IPS DF 4.7 (cell line): ENCODE measurements around the gene VAV3.

ENCODE experiments used
- DNase-seq: peaks from one replicate; pipeline ENCODE4 v3.0.0-alpha.2; 2013; ENCODE audit warnings: low spot score; ENCODE audit errors: extremely low read depth

The VAV3 gene

DNA sequence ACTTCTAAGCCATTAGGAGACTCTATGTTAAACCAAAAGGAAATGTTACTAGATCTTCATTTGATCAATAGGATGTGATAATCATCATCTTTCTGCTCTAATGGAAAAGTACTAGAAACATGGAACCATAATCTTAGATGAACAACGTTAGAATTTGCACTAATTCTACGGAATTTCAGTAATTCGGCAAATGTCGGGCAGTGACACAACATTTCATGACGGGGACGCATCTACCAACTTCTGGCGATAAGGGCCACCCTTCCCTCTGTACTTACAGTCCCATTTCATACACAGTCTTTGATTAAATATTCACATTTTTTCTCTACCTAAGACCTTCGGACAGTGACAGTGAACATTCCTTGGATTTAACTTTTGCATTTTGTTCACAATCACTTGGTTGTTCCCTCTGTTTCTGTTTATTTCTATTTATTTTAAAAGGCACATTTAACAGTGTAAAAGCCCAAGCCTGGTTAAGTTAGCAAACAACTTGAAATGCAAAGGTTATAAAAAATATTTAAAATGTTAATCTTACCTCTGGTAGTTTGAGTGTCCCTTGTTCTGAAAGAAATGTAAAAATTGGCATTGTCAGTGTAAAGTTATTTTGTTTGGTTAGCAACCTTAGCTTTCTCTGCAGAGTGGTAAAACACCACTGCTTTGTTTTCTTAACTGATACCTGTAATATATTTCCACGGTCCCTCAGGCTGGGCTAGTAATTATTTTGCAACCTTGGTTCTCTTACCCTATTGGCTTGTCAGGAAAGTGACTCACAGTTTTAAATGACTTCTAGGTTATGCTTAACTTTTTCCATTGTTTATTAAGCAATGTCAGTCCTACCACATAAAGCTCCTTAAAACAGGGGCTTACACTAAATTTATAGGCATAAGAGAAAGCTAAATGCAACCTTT, 276.9 kb downstream of the VAV3 start:
- no peak for DNase-seq

DNA sequence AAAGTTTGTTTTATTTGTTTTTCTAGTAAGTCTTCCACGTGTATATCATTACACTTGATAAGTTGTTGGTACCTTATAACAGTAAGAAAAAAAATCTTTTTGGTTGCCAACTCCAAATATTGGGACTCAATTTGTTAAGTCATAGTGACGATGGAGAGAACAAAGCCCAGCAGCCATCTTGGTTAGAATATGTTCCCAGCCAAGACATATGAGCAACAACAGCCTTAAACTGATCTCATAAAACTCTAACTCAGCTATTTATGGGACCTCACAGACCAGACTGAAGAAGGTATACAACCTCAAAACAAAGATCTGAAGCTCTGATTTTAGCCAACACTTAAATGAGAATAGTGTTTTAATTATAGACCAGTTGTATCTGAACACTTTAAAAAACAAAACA, 281.3 kb downstream of the VAV3 start:
- no peak for DNase-seq

DNA sequence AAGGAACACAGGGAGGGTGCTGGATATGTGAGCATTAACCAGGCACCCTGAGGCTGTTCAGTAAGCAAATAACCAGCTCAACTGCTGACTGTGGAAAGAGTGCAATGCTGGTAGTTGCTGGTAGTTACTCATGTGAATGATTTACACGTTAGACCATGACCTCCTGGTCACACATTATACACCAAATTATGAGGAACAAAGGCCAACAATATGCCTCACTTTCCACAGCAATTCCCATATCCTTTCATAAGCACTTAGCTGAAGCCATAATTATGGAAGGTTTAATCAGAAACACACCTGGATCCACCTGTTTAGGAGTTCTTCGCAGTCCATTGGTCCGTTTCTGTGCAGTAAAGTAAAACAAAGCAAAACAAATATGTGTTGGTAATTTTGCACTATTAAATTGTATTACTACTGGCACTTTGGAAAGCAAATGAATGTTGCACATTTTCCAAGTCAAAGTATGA, 281.8 kb downstream of the VAV3 start:
- DNase-seq = no peak

DNA sequence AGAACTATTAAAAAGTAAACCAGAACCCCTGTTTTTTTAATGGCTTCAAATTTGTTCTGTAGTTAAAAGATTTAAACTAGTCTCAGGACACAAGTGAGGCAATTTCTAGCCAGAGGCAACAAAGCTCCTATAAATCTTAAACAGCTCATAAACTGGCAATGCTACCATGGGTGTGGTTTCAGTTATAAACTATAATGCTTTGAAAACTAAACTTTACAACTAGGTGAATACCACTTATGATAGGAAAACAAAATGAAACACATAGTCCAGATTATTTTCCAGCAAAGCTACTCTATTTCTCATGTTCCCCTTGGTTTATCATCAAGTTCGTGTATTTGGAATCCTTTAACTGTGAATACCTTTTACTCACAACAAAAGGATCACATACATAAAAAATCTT, 282.5 kb downstream of the VAV3 start:
- no peak for DNase-seq

DNA sequence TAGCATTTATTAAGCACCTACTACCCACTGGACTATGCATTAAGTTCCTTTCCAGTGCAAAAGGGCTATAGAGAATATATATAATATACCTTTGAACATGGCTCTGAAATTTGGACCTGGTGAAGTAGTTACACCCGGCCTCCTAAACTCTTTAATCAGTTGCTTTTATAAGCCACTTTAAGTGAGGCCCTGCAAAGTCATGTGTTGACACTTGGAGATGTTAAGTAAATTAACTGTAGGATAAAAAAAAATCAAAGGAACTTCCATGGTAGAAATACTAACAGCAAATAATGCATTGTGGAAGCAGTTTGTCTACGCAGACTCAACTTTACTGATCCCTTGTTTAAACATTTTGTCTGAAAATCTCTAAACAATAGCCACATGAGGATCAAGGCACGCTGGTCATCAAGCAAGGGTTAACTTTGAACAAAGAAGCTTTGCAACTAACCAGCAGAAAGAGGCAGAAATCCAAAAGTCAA, 283.9 kb downstream of the VAV3 start:
- DNase-seq = no peak

DNA sequence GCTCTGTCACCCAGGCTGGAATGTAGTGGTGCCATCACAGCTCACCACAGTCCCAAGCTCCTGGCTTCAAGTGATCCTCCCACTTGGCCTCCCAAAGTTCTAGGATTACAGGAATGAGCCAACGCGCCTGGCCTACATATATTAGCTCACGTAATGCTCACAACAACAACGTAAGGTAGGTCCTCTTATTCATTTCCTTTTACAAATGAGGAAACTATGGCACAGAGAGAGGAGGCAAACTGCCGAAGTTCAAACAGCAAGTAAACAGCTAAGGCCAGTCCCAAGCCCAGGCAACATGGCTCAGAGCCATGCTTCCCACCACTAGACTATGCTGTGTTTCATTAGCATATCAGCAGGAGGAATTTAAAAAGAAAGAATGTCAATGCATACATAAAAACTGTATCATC, 284.4 kb downstream of the VAV3 start:
- no peak for DNase-seq

DNA sequence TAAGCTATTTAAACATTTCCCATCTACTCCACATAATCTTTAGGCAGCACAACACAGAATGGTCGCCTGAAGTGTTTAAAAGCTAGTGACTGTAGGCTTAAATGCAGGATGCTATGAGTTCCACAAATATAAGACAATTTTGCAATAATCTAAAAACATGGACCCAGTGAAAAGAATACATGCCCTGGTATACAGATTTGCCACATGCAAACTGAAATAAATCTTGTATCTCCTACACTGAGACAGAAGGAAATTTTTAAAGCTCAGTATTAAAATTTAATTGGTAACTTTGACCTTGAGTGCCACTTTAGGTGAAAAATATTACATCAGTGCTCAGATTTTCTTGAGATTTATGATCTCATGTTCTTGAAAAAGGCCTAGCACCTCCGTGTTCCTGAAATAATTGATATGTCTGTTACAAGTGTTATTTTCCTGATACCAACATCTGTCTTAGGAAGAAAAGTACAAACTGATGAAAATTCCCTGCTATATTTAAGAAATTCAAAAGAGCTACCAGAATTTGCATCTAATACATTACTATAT, 285.5 kb downstream of the VAV3 start:
- DNase-seq = no peak

DNA sequence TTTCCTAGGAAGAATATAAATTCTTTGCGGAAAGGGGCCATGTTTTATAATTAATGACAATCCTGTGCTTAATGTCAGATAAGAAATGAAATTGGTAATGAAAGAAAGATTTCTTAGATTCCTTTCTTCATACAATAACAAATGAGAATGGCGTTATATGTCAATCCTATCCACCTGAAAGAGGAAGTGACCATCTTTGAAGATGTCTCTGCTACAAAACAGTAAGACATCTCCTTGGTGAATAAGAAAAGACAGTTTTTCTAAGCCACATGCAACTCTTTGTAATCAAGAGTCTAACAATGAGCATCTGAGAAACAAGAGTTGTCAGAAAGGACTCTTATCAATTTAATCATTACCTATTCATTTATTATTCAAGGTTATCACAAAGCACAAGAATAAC, 286.0 kb downstream of the VAV3 start:
- DNase-seq = no peak

DNA sequence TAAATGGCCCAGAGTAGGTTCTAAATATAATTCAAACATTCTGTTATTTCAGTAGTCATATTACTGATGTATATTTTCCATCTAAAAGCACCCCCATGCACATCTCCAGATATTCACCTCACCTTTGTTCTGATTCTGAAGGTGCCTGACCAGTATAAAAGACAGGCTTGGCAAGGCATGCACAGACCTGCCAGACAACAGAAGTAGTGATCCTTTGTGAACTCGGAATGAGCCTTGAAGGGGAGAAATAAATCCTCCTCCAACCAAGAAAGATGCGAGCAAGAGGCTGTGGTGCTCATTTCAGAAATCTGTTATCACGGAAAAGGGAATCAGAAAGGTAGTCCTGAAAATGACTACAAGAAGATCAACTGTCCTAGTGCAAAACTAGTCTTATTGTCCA, 287.3 kb downstream of the VAV3 start:
- DNase-seq = no peak

DNA sequence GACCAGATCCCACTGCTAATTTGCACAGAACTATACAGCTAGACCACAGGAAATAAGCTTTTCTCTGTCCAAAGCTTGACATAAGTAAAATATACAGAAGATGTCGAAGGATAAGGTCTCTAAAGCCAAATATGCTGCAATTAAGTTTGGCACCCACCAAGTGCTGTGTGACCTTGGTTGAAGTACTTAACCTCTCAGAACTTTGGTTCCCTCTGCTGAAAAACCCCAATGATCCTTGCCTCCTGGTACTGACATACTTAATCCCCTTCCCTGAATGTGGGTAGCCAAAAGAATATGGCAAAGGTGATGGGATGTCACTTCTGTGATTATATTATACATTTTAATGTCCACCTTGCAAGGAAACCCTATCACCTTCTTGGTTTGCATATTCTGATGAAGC, 290.5 kb downstream of the VAV3 start:
- no peak for DNase-seq

DNA sequence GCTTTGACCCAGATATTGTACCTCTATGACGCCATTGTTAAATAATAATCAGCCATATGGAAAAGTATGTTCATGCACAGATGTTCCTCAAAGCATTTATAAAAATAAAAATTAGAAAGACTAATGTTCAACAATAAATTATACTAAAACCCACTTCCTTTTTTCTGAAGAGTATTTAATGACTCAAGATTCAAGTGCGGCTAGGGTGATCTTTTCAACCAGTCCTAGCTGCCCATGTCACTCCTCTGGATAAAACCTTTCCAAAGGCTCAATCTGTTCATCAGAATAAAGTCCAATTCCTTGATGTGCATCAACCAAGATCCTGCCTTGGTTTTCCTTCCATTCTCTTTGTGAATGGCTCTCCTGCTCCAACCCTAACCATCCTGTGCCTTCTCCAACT, 292.0 kb downstream of the VAV3 start:
- no peak for DNase-seq

DNA sequence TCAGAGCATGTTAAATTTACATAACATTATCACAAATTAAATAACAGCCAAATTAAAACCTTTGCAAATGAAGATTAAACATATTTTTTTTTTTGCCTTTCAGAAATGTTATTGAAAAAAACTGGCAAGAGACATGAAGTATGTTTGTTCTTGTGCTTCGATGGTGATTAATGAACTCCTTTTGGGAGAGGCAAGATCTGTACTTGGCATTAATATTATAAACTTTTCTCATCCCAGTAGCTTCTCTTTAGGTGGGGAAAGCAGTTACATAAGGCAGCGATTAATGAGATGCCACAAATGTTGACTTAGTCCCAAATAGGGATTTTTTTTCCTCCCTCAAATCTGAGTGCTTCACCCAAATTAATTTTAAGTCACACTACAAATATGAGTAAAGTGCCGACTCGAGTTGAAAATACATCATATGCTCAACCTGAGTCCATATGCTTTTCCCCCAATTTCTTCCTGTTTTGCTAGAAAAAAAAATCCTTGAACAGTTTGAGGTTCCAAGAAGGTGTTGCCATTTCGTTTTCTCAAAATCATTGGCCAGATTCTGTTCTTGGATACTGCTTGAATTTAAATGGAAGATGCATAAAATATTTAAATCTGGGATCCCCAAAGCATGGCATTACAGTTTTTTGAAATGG, 294.5 kb downstream of the VAV3 start:
- DNase-seq = no peak

DNA sequence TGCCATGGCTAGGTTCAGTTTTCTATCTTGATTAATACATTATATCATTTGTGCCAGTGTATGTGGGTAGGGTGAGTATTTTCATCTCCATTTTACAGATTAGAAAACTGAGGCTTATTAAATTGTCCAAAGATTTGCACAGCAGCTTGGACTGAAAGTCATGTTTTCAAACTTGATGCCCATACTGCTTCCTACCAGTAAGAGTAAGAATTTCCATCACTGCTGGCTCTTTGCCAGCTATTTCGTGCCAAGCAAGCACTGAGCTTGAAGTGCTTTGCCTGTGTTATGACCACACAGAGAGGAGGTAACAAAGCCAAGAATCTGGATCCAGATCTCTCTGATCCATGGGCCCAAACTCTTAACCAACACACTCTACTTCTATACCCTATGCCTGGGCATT, 295.0 kb downstream of the VAV3 start:
- DNase-seq = no peak

DNA sequence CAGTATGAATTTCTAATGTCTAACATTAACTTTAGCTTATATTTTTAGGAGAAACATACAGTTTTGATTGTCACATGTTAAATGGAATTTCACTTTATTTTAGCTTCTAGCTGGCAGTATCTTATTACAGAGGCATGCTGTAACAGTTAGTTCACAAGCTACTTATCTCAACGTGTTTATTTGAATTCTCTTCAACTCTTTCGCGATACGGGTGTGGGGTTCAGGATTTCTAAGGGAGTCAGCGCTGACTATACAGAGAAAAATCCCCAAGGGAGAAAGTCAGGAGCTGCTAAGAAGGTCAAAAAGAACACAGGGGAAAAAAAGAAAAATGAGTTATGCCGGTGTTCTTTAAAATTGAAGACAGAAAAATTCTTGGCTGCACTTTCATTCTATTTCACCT, 296.2 kb downstream of the VAV3 start:
- DNase-seq = no peak

DNA sequence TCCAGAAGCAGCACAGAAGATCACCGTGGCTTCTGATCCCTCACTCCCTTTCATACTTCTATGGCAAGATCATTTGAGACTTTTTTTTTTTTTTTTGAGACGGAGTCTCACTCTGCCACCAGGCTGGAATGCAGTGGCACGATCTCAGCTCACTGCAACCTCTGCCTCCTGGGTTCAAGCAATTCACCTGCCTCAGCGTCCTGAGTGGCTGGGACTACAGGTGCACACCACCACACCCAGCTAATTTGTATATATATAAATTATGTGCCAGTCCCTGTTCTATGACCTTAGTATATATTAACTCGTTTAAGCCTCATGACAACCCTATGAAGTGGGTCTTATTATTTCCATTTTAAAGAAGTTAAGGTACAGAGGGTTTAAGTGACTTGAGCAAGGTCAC, 298.5 kb downstream of the VAV3 start:
- no peak for DNase-seq

DNA sequence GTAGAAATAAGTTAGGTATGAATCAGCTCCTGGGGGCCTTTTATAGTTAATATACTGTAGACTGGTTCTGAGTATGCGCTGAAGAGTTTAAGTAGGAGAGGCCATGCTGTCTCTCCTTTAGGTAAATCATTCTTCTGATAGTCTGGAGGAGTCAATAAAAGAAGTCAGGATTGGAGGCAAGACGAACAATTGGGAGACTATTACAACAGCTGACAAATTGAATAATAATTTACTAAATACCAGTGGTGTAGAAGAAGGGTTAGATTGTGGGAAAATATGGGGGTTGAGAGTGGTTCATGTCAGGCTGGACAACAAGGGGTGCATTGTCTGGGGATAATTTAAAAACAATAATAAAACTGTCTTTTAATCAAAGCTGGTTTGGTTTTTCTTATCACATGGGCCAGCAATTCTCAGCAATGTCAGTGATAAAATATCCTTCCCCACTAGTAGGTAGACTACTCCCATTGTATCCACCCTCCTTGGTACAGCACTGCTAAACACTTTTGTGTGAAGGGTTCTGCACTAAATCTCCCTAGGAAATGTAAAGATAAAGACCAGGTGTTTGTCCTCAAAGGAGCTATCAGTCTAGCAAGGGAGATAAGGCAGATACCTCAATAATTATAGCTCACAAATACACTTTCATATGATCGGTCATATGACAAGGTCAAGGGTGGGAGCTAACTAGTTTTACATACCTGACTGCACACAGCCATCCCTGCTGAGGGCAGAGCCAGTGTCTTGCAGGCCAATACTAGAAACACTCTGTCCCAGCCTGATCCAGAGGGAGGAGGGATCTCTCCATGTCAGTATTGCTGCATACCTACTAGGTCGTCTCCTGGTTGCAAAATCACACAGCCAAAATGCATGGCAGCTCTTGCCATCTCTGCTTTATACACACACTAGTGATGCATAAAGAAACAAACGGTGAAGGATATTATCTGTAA, 299.7 kb downstream of the VAV3 start:
- no peak for DNase-seq

DNA sequence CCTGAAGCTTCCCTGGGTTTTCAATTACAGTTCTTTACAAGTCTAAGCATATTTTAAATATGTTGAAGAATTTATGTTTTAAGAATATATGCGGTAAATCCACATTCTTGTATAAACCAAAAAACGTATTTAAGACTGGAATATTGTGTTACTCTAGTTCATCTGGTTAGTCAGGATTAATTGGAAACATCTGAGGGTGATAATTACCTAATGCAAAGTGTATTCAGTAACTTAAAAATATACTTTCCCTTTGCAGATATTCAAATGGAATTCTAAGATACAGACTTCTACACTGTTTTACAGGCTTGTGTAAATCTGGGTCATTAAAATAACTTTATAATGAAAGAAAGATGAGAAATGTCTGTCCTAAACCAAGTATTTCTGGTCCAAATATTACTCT, 302.0 kb downstream of the VAV3 start:
- no peak for DNase-seq

DNA sequence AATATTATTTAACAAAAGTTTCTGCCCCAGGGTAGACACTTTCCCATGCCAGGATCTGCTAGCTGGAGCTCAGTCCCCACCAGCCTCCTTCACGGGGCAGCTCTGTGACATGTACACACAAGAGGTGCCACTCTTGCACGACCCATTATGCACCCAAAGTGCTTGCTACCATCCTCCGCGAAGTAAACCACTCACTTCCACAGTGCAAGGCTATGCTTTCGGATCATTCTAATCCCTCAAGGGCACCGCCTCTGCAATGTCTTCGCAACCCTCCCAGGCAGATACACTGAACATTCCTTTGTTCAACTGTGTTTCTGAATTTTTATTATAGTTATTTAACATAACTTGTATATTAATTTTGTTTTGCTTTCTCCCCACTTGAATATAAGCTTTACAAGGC, 303.8 kb downstream of the VAV3 start:
- DNase-seq = no peak

DNA sequence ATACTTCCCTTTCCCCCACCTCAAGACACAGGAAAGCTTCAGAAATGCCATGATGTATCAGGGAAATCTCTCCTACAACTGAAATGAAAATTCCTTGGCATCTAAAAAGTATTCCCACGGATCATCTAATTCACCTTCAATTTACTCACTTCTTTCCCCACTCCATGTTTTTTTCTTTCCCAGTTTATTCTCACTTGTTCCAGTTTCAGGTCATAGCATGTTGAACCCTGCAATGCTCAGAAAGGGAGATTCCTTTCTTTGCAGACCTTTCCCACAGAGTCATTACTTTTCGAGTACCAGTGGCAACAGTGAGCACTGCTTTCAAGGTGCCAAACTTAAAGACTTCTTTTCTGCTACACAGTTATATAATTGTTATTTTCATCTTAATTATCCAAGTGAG, 305.0 kb downstream of the VAV3 start:
- DNase-seq = no peak

DNA sequence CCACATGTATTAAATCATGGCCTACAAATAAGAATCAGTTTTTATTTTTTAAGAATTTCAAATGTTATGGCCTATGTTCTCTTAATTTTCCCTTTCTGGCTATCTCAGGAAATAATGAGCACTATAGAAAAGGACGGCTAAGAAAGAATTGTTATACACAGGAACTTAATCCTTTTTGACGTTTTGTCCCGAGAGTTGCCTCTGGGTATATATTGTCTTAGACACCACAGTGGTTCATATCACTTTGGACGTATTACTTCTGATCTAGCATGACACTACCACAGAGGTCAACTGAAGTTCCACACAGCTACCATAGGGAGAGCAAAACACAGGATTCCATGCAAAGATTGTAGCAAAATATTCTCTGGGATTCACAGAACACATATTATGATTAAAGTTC, 307.6 kb downstream of the VAV3 start:
- no peak for DNase-seq

DNA sequence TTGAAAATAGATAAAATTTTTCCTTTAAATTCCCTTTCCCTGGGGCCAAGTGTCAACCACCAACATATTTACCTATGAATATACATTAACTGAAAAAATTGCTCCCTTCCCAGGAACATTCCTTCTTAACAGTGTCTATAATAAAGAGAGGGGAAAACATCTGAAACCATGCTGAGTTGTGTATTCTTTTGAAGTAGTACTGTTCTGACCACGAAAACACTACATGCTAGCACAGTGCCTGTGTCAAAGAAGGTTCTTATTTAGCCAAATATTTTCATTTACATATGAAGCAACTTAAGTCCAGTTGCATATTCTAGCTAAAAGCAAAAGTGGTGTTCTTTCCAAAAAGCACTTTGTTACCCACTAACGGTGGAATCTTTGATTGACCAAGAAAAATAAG, 311.2 kb downstream of the VAV3 start:
- DNase-seq = no peak
